Measurements from ENCODE around the gene TMPO.

DNA sequence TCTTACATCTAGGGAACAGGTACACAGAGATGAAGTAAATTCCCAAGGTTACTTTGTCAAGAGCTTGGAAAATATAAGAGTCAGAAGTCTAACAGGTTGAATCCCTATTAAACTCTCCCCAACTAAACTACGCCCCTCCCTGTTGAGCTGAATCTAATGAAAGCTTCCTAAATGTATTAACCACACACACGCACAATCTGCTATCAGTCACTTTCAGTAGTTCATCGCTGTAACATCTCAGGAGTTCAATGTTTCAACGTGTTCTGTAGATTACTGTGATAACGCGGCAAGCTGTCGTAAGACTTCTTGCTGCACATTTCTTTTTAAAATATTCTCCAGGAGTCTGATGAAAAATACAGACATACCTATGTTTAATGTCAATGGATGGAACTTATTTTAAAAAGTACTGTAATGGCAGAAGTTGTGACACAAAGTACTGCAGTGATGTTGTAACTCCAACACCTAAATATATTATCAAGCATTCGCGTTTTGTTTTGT lies 77.5 kb downstream of the TMPO start:
- TF ChIP-seq, protein P1, sequence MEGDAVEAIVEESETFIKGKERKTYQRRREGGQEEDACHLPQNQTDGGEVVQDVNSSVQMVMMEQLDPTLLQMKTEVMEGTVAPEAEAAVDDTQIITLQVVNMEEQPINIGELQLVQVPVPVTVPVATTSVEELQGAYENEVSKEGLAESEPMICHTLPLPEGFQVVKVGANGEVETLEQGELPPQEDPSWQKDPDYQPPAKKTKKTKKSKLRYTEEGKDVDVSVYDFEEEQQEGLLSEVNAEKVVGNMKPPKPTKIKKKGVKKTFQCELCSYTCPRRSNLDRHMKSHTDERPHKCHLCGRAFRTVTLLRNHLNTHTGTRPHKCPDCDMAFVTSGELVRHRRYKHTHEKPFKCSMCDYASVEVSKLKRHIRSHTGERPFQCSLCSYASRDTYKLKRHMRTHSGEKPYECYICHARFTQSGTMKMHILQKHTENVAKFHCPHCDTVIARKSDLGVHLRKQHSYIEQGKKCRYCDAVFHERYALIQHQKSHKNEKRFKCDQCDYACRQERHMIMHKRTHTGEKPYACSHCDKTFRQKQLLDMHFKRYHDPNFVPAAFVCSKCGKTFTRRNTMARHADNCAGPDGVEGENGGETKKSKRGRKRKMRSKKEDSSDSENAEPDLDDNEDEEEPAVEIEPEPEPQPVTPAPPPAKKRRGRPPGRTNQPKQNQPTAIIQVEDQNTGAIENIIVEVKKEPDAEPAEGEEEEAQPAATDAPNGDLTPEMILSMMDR (IDR thresholded peaks at IDR 0.05): no peak
- TF ChIP-seq POLR2A (IDR thresholded peaks at IDR 0.05) (no peak), POLR2AphosphoS5 (IDR thresholded peaks at IDR 0.05; ENCODE audit: insufficient read depth in 1 of 2, low read depth in 1 of 2) (no peak)

Data from vagina (tissue), 2 donors.